NCI-H128 (cell line): ENCODE results near the gene GMEB2.

Experiments used
- DNase-seq: peaks from one replicate; lab custom pipeline; 2025; ENCODE audit not compliant: unreplicated experiment; lab: John Stamatoyannopoulos, UW

The GMEB2 gene

DNA sequence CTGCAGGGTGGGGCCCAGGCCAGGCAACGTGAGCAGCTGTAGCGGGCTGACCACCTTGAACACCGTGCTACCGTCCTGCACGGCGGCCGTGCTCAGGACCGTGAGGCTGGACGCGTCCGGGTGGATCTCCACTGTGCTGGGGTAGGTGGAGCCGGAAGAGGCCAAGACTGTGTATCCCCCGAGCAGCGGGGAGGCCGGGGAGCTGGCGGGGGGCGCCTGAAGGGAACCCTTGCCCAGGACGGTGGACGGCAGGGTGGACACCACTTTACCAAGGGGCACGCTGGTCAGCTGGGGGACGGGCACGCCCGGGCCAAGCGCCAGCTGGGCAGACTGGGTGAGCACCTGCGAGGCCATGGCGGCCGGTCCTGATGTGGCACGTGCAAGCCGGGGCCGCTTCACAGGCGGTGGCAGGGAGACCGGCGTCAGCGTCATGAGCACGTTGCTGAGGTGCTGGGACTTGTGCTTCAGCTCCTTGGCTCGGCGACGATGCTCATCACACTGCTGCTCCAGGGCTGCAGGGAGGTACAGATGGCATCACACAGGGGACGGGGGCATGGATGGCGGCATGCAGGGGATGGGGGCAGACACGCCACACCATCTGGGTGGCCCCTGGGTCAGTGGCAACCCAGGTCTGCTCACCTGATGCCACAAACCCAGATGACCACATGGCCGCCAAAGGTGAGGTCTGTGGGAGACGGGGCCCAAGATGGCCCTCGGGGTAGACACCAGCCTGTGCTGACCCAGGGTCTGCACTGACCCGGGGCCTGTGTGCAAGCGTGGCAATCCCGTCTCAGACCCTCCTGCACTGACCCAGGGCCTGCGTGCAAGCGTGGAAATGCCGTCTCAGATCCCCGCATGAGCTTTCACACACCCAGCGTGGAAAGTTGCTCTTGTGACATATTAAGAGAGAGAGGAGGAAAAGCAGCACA, 36.4 kb downstream of the GMEB2 start:
- DNase-seq = no peak

DNA sequence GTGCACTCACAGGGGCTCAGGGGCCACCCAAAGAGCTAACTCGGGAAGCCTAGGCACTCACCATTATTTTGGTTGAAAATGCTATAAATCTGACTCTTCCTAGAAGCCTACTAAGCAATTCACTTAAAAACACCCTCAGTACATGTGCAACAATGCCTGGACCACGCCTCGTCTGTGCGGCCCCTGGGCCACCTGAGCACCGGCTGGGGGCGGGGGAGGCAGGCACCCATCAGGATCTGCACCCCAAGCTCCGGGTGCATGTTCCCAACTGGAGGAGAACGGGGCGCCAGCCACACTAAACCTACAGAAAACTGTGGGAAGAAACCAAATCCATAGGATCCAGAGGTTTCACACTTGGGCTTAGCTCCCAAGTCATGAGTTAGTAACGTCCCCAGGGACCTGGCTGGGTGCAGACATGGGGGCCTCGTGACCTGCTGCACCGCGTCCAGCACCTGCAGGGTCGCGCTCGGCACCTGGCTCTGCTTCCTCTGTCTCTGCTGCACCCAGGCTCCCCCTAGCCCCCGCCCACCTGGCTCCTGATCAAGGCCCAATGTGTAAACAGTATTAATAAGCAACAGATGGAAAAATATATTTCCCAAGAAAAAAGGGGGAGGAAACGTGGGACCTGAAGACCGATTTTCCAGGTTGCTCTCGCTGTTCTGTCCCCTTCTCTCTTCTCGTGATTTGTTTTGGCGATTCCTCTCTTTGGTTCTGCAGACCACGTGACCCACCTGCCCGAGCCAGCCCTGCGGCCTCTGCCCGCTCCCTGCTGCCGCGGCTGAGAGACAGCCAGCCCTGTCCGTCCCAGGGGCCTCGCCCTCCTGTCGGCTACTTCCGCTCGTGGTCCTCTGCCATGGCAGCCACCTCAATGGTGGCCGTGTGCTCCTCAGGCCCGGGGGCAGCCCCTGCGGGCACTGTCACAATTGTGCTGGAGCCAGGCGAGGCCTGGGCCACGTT, 37.4 kb downstream of the GMEB2 start:
- DNase-seq = no peak

DNA sequence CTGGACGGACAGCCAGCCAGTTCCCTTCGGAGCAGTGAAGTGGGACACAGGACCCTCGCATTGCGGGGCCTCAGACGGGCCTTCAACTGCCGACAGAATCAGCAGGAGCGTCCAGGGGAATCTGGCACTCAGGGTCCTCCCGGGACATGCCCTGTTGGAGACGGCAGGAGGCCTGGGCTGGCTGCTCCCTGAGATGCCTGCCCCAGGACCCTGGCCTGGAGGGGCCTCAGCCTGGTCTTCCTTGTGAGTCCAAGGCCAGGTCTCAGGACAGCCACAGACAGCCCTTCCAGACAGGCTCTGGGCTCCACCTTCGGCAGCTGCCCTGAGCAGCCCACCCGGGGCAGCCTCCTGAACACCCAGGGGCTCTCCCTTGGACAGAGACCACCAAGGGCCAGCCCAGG, 38.3 kb downstream of the GMEB2 start:
- DNase-seq = no peak

DNA sequence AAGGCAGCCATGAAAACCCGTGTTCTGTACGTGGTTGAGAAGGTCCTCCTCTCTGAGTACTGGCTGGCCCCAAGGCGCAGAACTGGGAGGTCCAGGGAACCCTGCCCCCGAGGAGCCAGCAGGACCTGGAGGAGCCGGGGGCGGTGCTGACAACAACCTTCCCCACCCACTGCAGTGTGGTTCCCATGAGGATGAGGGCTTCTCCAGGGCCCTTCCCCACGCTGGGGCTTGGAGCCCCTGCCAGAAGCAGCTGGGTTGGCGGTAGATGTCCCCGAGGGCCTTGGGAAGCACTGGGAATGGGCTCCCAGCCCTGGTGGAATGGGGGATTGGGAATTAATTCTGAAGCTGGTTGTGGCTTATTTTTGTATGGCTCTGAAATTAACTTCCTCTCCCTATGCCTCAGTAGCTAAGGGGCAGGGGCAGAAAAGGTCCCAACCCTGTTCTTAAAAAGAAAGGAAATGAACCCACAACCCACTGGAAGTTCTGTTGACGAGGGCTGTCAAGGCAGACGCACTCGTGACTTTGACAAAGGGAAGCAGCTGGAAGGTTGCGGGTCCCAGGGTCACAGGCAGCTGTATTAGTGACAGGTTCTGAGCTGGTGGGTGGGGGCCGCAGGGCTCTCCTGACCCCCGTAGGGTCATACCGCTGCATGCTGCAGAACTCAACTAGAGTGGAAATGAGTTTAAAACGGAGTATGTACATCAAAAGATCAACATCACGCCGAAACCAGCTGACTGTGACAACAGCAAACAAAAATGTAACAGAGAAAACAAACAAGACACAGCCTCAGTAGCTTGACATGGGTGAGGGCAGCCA, 38.9 kb downstream of the GMEB2 start:
- no peak for DNase-seq

DNA sequence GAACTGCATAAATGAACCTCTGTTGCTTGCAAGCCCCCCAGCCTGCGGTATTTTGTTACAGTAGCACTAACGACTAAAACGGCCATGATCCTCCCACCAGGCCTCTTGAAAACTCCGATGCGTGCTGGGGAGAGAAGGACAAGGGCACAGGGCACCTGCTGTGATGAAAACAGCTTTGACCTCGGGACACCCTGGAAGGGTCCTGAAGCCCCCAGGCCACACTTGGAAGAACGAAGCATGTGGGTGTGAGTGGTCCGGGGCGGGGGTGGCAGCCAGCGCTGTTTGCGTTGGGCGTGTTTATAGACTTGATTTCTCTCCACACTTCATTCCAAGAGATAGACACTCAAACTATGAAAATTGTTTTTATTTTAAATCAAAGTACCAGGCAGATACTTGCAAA, 39.6 kb downstream of the GMEB2 start:
- DNase-seq = no peak

DNA sequence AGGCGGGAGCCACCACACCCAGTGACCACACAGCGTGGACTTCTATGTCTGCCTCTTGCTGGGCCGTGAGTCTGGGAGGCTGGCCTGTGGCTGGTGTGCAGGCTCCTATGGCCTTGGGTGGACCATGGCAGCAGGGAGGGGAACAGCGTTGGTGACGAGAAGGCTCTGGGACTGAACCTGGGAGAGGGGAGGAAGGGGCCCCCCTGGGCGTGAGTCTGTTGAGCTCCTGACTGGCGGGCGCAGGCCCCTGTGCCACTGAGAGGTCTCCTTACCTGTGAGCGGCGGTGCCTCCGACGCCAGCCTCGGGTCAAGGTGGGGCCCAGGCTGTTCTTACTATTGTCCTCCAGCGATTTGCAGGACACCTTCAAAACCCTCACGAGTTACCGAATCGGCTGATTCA, 40.1 kb downstream of the GMEB2 start:
- DNase-seq = no peak

DNA sequence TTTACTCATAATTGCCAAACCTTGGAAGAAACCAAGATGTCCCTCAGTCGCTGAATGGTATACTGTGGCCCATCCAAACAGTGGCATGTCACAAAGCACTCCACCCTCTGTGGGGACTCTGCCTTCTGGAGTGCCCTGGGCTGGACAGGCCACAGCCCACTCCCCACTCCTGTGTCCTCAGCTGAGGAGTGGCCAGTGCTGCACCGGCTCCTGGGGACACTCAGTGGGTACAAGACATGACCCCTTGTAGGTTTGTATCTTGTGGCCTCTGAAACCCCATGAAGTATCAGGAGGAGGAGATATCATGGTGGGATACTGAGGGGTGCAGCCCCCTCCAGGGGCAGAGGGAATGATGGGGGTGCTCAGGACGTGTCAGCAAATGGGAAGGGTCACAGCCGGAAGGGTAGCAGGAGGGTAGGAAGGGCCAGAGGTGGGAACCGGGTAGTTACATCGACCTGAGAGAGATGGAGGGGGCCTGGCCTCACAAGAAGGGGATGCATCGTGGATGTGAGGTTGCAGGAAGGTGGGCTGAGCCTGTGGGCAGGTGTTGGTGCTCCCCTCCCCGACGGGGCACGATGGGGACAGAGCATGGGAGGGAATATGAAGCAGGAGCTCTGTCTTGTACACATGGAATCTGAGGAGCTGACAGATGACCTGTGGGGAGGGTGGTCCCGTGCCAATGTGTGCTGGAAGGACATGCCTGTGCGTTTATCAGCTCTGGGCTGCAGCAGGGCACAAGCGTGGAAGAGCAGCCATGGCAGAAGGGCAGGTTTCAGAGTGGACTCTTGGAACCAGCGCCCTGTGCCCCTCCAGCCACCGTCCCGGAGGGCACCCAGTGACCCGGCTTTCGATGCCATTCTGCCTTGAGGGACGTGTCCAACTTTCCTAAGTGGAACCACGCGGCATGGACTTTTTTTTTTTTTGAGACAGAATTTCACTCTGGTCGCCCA, 41.0 kb downstream of the GMEB2 start:
- no peak for DNase-seq

DNA sequence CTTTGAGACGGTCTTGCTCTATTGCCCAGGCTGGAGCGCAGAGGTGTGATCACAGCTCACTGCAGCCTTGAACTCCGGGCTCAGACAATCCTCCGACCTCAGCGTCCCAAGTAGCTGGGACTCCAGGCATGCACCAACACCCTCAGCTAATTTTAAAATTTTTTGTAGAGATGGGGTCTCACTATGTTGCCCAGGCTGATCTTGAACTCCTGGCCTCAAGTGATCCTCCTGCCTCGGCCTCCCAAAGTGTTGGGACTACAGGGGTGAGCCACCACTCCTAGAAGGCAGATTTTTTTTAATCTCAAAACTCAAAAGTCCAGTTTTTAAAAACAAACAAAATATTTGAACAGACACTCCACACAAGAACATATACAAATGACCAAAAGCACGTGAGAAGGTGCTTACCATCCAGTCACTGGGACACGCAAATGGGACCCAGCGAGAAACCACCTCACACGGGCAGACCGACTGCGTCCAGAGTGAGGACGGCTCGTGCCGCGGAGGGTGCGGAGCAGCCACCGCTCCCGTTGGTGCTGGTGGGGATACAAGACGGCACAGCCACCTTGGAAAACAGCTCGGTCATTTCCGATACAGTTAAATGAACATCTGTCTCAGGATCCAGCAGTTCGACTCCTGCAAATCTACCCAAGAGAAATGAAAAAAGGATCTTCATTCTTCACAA, 44.4 kb downstream of the GMEB2 start:
- no peak for DNase-seq

DNA sequence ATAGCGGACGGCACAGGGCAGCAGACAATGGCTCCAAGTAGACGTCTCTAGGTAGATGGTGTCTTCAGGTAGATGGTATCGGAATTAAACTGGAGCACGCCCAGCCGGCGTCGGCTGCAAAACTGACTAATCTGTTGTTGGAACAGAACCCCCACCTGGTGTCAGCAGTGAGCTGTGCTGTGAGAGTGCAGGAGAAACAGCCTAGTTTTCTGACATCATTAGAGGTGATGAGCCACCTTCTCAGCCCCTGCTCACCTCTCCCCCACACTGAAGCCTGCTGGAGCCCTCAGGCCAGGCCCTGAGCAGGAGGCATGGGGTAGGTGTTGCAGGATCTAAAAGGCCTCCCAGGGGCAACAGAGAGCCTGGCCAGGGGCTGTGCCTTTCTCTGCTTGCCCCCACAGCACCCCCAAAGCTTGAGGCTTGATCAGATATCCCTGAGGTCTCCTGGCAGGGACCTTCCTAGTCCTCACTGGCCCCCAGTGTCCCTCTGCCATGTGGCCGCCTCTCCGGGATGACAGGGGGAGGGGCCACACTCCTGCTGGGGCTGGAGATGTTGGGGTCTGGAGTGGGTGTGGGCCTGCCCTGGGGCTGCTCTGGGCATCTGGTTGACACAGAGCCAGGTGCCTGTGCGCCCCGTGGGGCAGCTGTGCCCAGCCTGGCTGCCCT, 46.0 kb downstream of the GMEB2 start:
- DNase-seq = peak; percentile 16

DNA sequence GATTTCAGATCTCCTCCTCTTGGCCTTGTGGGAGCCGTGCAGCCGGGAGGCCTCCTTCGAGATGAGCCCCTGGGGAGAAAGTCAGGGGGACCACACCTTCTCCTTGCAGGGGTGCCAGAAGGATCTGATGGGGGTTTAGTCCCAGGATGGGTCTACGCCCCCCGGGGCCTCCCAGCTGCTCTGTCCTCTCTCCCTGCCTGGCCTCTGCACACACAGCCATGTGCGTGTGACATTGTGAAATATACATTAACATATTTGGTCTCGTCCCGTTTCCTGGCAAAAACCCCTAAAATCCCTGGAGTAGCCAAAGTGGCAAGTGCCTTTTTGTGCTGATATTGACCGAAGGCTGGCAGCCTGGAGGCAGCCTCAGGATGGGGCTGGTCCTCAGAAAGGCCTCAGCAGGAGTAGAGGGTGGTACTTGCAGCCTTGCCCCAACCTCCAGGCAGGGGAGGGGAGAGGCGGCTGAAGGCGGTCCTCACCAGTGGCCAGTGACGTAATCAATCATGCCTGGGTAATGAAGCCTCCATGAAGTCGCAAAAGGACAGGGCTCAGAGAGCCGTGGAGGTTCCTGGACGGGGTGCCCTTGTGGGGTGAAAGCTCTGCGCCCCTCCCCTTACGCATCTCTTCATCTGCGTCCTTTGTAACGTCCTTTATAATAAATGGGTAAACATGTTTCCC, 47.7 kb downstream of the GMEB2 start:
- DNase-seq = no peak

DNA sequence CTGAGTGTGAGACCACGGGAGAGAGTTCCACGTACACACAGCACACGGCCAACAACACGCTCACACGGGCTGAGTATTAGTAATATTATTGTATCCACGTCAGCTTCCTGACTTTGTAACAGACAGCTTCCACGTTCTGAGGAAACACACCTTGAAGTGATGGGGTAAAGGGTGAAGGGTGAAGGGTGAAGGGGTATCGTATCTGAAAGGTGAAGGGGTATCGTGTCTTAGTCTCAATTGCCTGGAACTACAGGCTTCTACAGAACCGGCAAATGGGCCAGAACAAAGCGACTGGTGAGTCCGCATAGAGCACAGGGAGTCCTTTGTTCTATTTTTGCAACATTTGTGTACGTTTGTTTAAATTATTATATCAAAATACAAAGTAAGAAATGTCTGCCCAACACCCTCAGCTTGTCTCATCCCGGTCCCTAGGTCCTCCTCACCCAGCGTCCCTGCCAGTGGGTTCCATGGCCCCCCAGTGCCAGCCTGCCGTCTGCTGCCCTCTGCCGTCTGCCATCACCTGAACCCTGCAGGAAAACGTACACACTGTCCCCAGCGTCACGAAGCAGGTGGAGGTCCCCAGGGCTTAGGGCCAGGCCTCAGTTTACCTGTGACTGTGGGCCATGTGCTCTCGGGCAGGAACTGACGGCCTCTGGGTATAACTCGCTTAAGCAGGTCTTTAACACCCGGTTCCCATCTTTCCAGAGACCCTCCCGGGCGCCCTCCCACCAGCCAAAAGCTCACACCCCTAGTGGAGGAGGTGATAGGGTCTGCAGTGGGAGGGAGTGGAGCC, 48.5 kb downstream of the GMEB2 start:
- DNase-seq = no peak

DNA sequence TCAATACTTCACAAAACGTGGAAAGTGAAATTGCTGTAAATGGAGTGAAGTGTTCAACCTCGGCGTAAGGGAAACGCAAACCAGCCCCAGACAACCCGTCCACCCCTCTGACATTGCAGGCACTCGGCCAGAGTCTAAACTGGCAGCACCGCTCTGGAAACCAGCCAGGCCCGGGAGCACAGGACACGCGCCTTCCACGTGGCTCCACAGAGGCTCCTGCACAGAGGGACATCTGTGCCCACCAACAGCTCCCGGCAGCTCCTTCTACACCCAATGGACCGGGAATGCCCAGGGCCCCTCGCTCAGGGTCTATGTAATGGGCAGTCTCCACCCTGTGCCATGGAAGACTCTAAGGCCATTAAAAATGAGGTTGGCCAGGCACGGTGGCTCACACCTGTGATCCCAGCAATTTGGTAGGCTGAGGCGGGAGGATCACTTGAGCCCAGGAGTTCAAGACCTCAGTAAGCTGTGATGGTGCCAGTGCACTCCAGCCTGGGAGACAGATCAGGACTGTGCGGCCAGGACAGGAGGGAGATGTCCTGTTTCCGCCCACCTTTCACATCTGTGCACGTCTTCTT, 49.5 kb downstream of the GMEB2 start:
- no peak for DNase-seq

DNA sequence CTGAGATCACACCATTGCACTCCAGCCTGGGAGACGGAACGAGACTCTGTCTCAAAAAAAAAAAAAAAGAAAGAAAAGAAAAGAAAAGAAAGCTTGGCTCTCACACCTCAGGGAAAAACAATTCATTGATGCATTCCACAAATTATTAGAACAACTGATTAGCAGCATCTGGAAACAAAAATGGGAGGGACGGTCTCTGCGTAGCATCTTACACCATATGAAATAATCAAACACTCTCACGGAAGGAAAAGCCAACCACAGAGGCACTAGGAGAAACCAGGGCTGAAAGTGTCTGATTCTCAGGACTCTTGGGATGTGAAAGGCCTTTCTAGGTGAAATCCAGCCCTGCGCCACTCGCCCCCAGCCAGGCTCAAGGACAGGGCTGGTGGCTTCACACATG, 50.6 kb downstream of the GMEB2 start:
- DNase-seq = no peak

DNA sequence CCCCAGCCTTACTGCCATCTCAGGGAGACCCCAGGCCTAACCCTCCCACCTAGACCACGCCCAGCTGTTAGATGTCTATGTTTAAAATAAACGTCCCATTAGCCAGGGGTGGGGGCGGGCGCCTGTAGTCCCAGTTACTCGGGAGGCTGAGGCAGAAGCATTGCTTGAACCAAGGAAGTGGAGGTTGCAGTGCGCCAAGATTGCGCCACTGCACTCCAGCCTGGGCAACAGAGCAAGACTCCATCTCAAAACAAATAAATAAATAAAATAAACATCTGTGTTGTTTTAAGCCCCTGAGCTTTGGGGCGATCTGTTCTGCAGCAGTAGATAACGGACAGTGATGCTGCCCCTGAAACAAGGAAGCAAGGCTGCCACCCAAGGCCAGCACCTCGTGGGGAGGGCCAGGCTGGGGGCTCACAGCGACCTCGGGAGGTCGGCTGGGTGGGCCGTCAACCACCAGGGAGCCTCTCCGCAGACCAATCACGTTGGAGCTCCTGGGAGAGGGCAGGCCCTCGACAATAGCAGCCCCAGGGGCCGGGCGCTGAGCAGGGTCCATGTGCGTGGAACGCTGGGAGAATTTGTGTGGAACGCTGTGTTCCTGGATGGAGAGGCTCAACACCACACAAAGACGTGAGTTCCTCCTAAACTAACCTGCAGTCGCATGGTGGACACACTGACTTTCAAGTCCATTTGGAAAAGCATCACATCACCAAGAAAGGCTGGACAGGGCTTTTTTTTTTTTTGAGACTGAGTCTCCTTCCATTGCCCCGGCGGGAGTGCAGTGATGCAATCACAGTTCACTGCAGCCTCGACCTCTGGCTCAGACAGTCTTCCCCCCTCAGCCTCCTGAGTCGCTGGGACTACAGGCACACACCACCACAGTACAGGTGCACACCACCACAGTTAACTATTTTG, 51.8 kb downstream of the GMEB2 start:
- DNase-seq = no peak

DNA sequence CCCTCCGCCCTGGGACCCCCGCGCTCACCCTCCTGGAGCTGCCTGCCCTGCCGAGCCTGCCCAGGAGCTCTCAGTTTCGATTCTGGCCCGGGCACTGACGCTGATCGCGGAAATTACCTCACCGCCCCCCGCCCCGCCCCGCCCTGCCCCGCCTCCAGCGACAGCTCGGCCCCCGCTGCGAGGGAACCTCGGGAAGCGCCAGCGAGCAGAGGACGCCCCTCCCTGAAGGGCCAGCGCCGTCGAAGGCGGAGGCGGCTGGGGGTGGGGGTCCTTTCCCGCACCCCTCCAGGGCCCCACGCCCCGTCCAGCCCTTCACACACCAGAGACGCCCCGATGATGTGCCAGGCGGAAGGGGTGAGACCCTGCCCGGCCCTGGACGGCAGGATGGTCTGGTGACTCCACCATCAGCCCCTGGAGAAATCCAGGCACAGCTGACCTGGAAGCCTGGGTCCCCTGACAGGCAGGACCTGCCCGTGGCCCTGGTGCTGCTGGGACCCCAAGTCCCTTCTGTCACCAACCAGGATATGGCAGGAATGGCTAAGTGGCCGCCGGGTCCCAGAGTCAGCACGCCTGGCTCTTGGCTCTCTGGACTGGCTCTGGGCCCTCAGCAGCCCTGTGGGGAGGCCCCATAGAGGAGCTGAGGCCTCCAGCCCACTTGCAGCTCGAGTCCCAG, 52.6 kb downstream of the GMEB2 start, which contains the start of gene HELZ2:
TSS of gene HELZ2 (minus strand) at position 84 of the 673 bp plus-strand sequence. CDS start 1,854 bp downstream, outside the sequence.
- peak; percentile 45 for DNase-seq
